Spleen (tissue), 11 donors: ENCODE measurements around the gene SLC16A3. TPM values are rescaled to one million over a fixed set of nuclear protein-coding genes. Genes with fewer than 3 reads are reported as not detected.

Source experiments
- DNase-seq: peaks from one replicate; pipeline ENCODE4 v3.0.0-alpha.2; 2020
- H3K27ac ChIP-seq, 8 donors: fragments of 200-600 bp; sonication (generic) in 7 of 8; 1 replicate in 4 of 8; 2 replicates in 4 of 8; pipeline versions ENCODE4 v1.5.0 to v1.8.0; 2016 to 2021; ENCODE audit warnings: inconsistent platforms in 4 of 8, mild to moderate bottlenecking in 4 of 8, moderate library complexity in 1 of 8
- H3K27me3 ChIP-seq, 7 donors: fragments of 200-600 bp; sonication (generic) in 6 of 7; replicated peaks in 1 of 7; 1 replicate in 4 of 7; 2 replicates in 3 of 7; pipeline versions ENCODE4 v1.5.0 to v1.8.0; 2016 to 2021; ENCODE audit warnings: inconsistent platforms in 3 of 7, mild to moderate bottlenecking in 1 of 7
- H3K36me3 ChIP-seq, 6 donors: fragments of 200-600 bp; sonication (generic) in 5 of 6; 1 replicate in 4 of 6; 2 replicates in 2 of 6; pipeline versions ENCODE4 v1.5.0 to v1.8.0; 2016 to 2021; ENCODE audit warnings: inconsistent platforms in 2 of 6
- H3K4me1 ChIP-seq, 6 donors: fragments of 200-600 bp; sonication (generic) in 5 of 6; 1 replicate in 3 of 6; 2 replicates in 3 of 6; pipeline versions ENCODE4 v1.5.0 to v1.8.0; 2016 to 2021; ENCODE audit warnings: inconsistent platforms in 3 of 6
- H3K4me3 ChIP-seq, 8 donors: fragments of 200-600 bp; sonication (generic) in 7 of 8; 1 replicate in 4 of 8; 2 replicates in 4 of 8; pipeline versions ENCODE4 v1.5.0 to v1.8.0; 2016 to 2021; ENCODE audit warnings: inconsistent platforms in 4 of 8, mild to moderate bottlenecking in 4 of 8, moderate library complexity in 2 of 8
- H3K9me3 ChIP-seq, 8 donors: fragments of 200-600 bp; sonication (generic) in 7 of 8; 1 replicate in 4 of 8; 2 replicates in 4 of 8; pipeline versions ENCODE4 v1.5.0 to v1.8.0; 2016 to 2021; ENCODE audit warnings: inconsistent platforms in 4 of 8
- POLR2A ChIP-seq, 3 donors: fragments of 450-650 bp; IDR thresholded peaks; one replicate each; pipeline ENCODE4 v1.5.1; 2017; ENCODE audit warnings: antibody characterized with exemption in 3 of 3, mild to moderate bottlenecking in 1 of 3
- POLR2AphosphoS5 ChIP-seq, 3 donors: sonication (generic); formaldehyde crosslinking; IDR thresholded peaks; one replicate each; pipeline ENCODE4 v1.5.1; 2017; ENCODE audit warnings: antibody characterized with exemption in 3 of 3
- WGBS, 5 donors: extraction: QIAGEN DNeasy Blood & Tissue Kit in 3 of 5; methylation state at CpG; one replicate each; pipeline versions ENCODE4 v1.1.5 to v1.1.7; 2013 to 2018; 5-methylcytosine and 5-hydroxymethylcytosine counted together
- intact Hi-C: fragments of 100-400 bp; cut with DNase I; formaldehyde crosslinking; loops from one replicate; pipeline ENCODE4 v1.15.0; 2023; ENCODE audit warnings: low total_unique reads
- polyA plus RNA-seq, 3 donors: library from polyadenylated mRNA; stranded (reverse); fragments of 200-250 nt; gene quantifications; one replicate each; pipeline ENCODE4 v1.2.1, GENCODE V29; 2013
- total RNA-seq, 7 donors: library from RNA; depleted of rRNA in 3 of 7; stranded (reverse); fragments of >200 nt in 3 of 7; fragmentation: NEBNext Ultra II Directional in 4 of 7; extraction: Animal tissue kit (Norgen Biotek cat#: 25700) in 4 of 7; gene quantifications; one replicate each; pipeline versions ENCODE4 v1.1.0 to v1.2.1, GENCODE V29; 2016 to 2021
- TF ChIP-seq, protein P1 (sequence below), 11 experiments: fragments of 200-600 bp in 7 of 11; fragments of 450-650 bp in 4 of 11; sonication (generic) in 4 of 11; IDR thresholded peaks in 8 of 11; conservative IDR thresholded peaks in 3 of 11; 1 replicate in 7 of 11; 2 replicates in 4 of 11; pipeline versions ENCODE4 v1.4.0 to v1.8.0; 2016 to 2021; ENCODE audit warnings: antibody characterized with exemption in 11 of 11, inconsistent platforms in 4 of 11, mild to moderate bottlenecking in 1 of 11
- donor health status: healthy with polysubstance abuse.
- donor health status: DM: no; HTN: no; CAD: no; lungs with moderate emphysema.
- donor health status: DM: no; HTN: no; CAD: no.
- donor health status: Bipolar disorder and iron deficiency.
- donor health status: healthy.
- donor health status: DM: no; HTN: no; CAD: no.
- donor health status: DM: yes; HTN: yes; CAD: no.

SLC16A3 gene
- total and polyA plus RNA-seq, 10 donors, result 11.1 to 185 (median 74.0) TPM

DNA sequence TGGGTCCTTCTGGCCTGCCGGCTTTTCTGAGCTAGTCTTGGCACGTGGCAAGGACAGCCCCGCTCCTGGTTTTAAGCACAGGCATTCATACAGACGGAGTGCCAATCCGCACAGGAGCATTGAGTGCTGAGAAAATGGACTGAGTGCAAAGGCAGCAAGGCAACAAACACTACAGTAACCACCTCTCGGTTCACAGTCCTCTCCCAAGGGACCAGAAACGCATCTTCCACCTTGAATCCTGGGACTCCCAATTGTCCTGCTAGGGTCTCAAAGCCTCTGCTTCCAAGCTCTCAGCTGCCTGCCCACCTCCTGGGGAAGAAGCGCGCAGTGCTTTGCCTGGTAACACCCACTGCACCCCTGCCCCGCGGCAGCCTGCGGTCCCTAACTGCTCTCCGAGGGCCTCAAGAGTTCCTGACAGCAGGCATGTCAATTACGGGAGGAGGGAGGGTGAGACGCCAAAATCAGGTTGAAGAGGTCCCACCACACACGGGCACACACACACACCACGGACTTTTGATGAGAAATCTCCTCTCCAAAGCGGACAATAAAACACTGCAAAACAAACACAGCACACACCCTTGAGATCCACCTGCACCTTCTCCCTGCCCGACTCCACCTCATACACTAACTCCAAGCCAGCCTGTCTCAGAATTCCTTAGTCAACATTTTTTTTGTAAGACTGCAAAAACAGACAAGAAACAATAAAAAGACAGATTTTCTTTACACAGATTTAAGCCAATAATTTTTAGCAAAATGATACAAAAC, 15.0 kb downstream of the SLC16A3 start:
- WGBS, 5 donors, result 88 to 97% (median 94%) methylated on average over 19 of the region's 19 CpGs
- TF ChIP-seq, protein P1, sequence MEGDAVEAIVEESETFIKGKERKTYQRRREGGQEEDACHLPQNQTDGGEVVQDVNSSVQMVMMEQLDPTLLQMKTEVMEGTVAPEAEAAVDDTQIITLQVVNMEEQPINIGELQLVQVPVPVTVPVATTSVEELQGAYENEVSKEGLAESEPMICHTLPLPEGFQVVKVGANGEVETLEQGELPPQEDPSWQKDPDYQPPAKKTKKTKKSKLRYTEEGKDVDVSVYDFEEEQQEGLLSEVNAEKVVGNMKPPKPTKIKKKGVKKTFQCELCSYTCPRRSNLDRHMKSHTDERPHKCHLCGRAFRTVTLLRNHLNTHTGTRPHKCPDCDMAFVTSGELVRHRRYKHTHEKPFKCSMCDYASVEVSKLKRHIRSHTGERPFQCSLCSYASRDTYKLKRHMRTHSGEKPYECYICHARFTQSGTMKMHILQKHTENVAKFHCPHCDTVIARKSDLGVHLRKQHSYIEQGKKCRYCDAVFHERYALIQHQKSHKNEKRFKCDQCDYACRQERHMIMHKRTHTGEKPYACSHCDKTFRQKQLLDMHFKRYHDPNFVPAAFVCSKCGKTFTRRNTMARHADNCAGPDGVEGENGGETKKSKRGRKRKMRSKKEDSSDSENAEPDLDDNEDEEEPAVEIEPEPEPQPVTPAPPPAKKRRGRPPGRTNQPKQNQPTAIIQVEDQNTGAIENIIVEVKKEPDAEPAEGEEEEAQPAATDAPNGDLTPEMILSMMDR (IDR thresholded peaks at IDR 0.05 in 8 of 11, conservative IDR thresholded peaks at IDR 0.05 in 3 of 11), result peak in 1 of 11 experiments; percentile 23
- TF ChIP-seq POLR2A (IDR thresholded peaks at IDR 0.05) (no peak), POLR2AphosphoS5 (IDR thresholded peaks at IDR 0.05) (peak in 1 of 3 donors; percentile 16)
- peaks cover 49 to 98% (median 79%) of the 10 kb centered on the region in 6 donors for H3K4me1 ChIP-seq
- H3K9me3 ChIP-seq, result no peaks in the 10 kb centered on the region
- DNase-seq, result no peak
- intact Hi-C loops, result no loop called here
- no peak overlapping the region for H3K4me3 ChIP-seq
- no peaks in the 10 kb centered on the region for H3K27me3 ChIP-seq
- H3K27ac ChIP-seq, result peak overlapping the region in 3 of 8 donors; percentile 82 to 100 (median 85)
- H3K36me3 ChIP-seq, result peaks cover 13 to 99% (median 75%) of the 10 kb centered on the region in 6 donors

DNA sequence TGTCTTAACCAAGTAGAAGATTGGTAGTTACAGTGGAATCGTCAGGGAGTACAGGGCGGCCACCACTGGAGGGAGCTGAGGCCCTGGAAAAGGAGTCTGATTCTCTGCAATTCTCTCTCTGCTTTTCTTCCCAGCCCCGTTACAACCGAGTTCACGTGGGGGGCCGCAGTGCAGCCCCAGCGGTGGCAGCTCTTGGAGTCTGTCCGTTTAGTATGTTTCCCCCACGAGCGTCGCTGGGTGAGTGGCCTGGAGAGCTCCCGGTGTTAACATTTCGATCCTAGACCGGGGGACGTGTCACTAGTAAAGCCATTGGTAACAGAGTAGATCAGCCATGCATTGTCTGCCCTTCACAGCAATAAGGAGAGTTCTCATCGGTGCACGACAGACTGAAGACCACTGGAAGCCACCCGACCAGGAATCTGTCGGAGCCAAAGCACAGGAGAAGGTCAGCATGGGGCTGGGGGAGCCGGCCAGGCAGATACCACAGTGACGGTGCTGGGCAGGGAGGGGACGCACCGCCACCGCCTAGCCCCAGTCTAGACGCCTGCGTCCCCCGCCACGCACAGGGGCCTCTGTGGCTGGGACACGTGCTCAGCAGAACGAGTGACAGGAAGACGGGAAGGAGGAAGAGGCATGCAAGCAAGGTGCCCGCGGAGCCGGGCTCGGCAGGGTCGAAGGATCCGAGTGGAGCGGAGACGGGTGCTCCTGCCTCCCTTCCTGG, 15.7 kb downstream of the SLC16A3 start:
- WGBS, 5 donors, result 78 to 87% (median 82%) methylated on average over 39 of the region's 39 CpGs
- intact Hi-C loops, result no loop called here
- Histone ChIP-seq H3K9me3 (no peaks in the 10 kb centered on the region), H3K36me3 (peaks cover 19 to 99% (median 78%) of the 10 kb centered on the region in 6 donors), H3K27ac (peak overlapping the region in 2 of 8 donors; percentile 19 to 85), H3K4me1 (peaks cover 42 to 96% (median 72%) of the 10 kb centered on the region in 6 donors), H3K27me3 (no peaks in the 10 kb centered on the region), H3K4me3 (no peak overlapping the region)
- TF ChIP-seq, protein P1 (IDR thresholded peaks at IDR 0.05 in 8 of 11, conservative IDR thresholded peaks at IDR 0.05 in 3 of 11), result peak in 8 of 11 experiments; percentile 12 to 50 (median 34)
- TF ChIP-seq POLR2AphosphoS5 (IDR thresholded peaks at IDR 0.05), result peak in 2 of 3 donors; percentile 46 to 78
- TF ChIP-seq POLR2A (IDR thresholded peaks at IDR 0.05), result no peak
- peak; percentile 77 for DNase-seq

DNA sequence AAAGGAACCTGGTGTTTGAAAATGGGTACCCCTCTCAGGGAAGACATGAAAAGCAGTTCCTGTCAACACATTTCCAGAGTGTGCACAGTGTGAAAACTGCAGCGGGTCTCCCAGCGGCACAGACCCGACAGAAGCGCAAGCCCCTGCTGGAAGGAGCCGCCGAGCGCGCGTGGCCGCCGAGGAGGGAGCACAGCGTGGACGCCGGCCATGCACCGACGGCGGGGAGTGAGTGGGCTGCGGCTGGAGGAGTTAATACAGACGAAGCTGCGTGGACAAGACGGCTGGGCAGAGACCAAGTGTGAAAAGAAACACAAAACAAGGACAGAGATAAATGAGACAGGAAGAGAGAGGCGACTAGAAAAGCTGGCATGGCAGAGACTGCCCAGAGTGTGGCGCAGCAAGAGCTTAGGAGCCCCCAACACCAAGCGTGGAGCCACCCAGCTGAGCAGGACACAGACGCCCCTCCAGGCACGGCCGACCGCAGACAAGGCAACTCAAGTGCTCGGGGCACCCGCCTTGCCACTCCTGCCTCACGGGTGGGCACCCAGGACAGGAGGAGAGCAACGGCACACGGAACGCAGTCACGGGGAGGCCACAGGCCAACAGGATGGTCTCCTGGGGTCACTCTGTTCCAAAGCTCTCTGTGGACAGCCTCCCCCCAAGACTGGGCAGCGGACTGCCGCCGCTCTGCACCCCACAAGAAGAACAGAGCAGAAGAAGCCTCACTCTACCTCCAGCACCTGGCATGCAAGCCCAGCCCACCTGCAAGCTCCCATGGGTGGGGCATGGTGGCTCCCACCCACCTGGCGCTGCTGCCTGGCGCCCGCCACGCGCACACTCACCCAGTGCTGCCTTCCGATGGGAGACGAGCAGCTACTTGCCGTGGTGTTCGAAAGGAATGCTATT, 16.5 kb downstream of the SLC16A3 start:
- Histone ChIP-seq H3K27ac (peak overlapping the region in 3 of 8 donors; percentile 70 to 85 (median 70)), H3K27me3 (no peaks in the 10 kb centered on the region), H3K4me1 (peaks cover 35 to 95% (median 67%) of the 10 kb centered on the region in 6 donors), H3K9me3 (no peaks in the 10 kb centered on the region), H3K36me3 (peaks cover 20 to 99% (median 81%) of the 10 kb centered on the region in 6 donors), H3K4me3 (no peak overlapping the region)
- TF ChIP-seq, protein P1 (IDR thresholded peaks at IDR 0.05 in 8 of 11, conservative IDR thresholded peaks at IDR 0.05 in 3 of 11), result no peak
- no peak for TF ChIP-seq POLR2A (IDR thresholded peaks at IDR 0.05)
- TF ChIP-seq POLR2AphosphoS5 (IDR thresholded peaks at IDR 0.05), result peak; percentile 11 to 78 (median 49)
- peak; percentile 77 for DNase-seq
- intact Hi-C loops, result no loop called here
- 88 to 95% (median 91%) methylated on average over 39 to 47 of the region's 47 CpGs for WGBS, 5 donors
